MM.1S (cell line): ENCODE data around the gene ERI3.

Experiments
- DNase-seq: peaks from one replicate; pipeline ENCODE4 v3.0.0-alpha.2; 2015
- H2AFZ ChIP-seq: fragments of 300-600 bp; sonication (generic); 2 replicates; pipeline ENCODE4 v1.6.0; 2016; ENCODE audit warnings: antibody characterized with exemption, low read length
- H3F3A ChIP-seq: fragments of 300-600 bp; sonication (generic); 2 replicates; pipeline ENCODE4 v1.6.1; 2016; ENCODE audit warnings: mild to moderate bottlenecking, antibody characterized with exemption, low read length, moderate library complexity, mixed read lengths; ENCODE audit not compliant: insufficient read depth
- H3K27ac ChIP-seq: fragments of 300-600 bp; sonication (generic); 2 replicates; pipeline ENCODE4 v1.5.1; 2016; ENCODE audit warnings: mild to moderate bottlenecking, low read length
- H3K27me3 ChIP-seq: fragments of 300-600 bp; sonication (generic); replicated peaks from 2 replicates; pipeline ENCODE4 v1.6.0; 2016; ENCODE audit warnings: low read length; ENCODE audit not compliant: insufficient read depth
- H3K36me3 ChIP-seq: fragments of 300-600 bp; sonication (generic); replicated peaks from 2 replicates; pipeline ENCODE4 v1.6.1; 2016; ENCODE audit warnings: mild to moderate bottlenecking, low read length, mixed read lengths; ENCODE audit not compliant: insufficient read depth
- H3K4me1 ChIP-seq: fragments of 300-600 bp; sonication (generic); 2 replicates; pipeline ENCODE4 v1.6.1; 2016; ENCODE audit warnings: low read length, mixed read lengths
- H3K4me2 ChIP-seq: fragments of 300-600 bp; sonication (generic); 2 replicates; pipeline ENCODE4 v1.6.0; 2016; ENCODE audit warnings: low read depth, low read length
- H3K4me3 ChIP-seq: fragments of 300-600 bp; sonication (generic); 2 replicates; pipeline ENCODE4 v1.5.1; 2016; ENCODE audit warnings: low read length, mixed read lengths
- H3K79me2 ChIP-seq: fragments of 300-600 bp; sonication (generic); 2 replicates; pipeline ENCODE4 v1.6.1; 2016; ENCODE audit warnings: mixed run types, low read length, mixed read lengths
- H3K9ac ChIP-seq: fragments of 300-600 bp; sonication (generic); 2 replicates; pipeline ENCODE4 v1.6.1; 2016; ENCODE audit warnings: low read length, mixed read lengths
- H3K9me2 ChIP-seq: fragments of 300-600 bp; sonication (generic); replicated peaks from 2 replicates; pipeline ENCODE4 v1.6.1; 2016; ENCODE audit warnings: mild to moderate bottlenecking, low read length, mixed read lengths; ENCODE audit not compliant: insufficient read depth
- H3K9me3 ChIP-seq: fragments of 300-600 bp; sonication (generic); replicated peaks from 2 replicates; pipeline ENCODE4 v1.6.1; 2016; ENCODE audit warnings: mild to moderate bottlenecking, low read length, mixed read lengths; ENCODE audit not compliant: insufficient read depth
- H4K20me1 ChIP-seq: fragments of 300-600 bp; sonication (generic); 2 replicates; pipeline ENCODE4 v1.6.1; 2016; ENCODE audit warnings: mild to moderate bottlenecking, low read length, moderate library complexity, mixed read lengths; ENCODE audit not compliant: insufficient read depth
- EZH2 ChIP-seq: fragments of 300-600 bp; sonication (generic); optimal IDR thresholded peaks from 2 replicates; pipeline ENCODE3; 2017; ENCODE audit warnings: low read depth, mild to moderate bottlenecking, antibody characterized with exemption, low read length, mixed read lengths
- EZH2phosphoT487 ChIP-seq: fragments of 300-600 bp; sonication (generic); IDR thresholded peaks from 2 replicates; pipeline ENCODE4 v1.6.1; 2018; ENCODE audit warnings: antibody characterized with exemption, low read length
- TF ChIP-seq, protein P1 (sequence below): fragments of 300-600 bp; sonication (generic); IDR thresholded peaks from 2 replicates; pipeline ENCODE4 v1.5.1; 2016; ENCODE audit warnings: antibody characterized with exemption, low read length, mixed read lengths

Gene ERI3

GRCh38 chr1:44328671-44329416 is 26.2 kb downstream of the ERI3 start:
- no peaks in the 10 kb centered on the region for H3F3A ChIP-seq
- TF ChIP-seq, protein P1, sequence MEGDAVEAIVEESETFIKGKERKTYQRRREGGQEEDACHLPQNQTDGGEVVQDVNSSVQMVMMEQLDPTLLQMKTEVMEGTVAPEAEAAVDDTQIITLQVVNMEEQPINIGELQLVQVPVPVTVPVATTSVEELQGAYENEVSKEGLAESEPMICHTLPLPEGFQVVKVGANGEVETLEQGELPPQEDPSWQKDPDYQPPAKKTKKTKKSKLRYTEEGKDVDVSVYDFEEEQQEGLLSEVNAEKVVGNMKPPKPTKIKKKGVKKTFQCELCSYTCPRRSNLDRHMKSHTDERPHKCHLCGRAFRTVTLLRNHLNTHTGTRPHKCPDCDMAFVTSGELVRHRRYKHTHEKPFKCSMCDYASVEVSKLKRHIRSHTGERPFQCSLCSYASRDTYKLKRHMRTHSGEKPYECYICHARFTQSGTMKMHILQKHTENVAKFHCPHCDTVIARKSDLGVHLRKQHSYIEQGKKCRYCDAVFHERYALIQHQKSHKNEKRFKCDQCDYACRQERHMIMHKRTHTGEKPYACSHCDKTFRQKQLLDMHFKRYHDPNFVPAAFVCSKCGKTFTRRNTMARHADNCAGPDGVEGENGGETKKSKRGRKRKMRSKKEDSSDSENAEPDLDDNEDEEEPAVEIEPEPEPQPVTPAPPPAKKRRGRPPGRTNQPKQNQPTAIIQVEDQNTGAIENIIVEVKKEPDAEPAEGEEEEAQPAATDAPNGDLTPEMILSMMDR = no peak
- no peak for TF ChIP-seq EZH2phosphoT487
- no peak for TF ChIP-seq EZH2
- H3K9me3 ChIP-seq = no peaks in the 10 kb centered on the region
- H3K9me2 ChIP-seq = no peaks in the 10 kb centered on the region
- H3K27me3 ChIP-seq = no peaks in the 10 kb centered on the region
- no peak overlapping the region for H2AFZ ChIP-seq
- no peak for DNase-seq
- no peak overlapping the region for H3K27ac ChIP-seq
- no peak overlapping the region for H3K4me2 ChIP-seq
- H3K36me3 ChIP-seq = no peaks in the 10 kb centered on the region
- H3K4me1 ChIP-seq = no peaks in the 10 kb centered on the region
- no peak overlapping the region for H3K9ac ChIP-seq
- H4K20me1 ChIP-seq = no peaks in the 10 kb centered on the region
- H3K79me2 ChIP-seq = no peaks in the 10 kb centered on the region
- H3K4me3 ChIP-seq = no peak overlapping the region

DNA sequence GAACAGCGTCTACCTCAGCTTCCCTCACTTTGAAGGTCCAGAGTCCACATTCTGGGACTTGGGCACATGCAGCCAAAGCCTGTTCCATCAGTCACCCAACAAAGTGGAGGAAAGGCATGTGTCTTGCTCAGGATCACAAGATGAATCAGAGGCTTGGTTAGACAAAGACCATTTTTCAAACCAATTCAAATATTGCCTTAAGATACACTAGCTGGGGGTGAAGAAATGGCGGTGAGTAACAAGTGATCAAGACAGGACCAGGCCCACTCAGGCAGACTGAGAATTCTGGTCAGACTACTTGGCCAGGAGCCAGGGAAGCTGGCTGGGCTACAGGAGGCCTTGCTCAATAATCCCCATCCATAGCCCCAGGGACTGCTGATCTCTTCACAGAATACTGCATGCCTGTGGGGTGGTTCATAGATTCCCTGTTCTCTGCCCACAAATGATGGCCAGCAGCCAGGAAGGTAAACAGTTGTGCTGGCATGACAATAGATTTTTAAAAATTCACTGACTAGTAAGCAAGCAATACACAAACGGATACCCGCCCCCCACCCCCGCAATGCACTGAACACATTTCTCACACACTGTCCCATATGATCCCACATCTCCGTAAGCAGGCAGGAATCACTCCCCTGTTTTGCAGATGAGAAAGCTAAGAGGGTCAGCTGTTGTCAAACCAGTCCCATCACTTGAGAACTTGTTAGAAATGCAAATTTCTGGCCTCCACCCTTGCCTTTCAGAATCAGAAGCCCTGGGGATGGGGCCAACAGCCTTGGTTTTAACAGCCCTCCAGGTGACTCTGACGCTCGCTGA is 27.2 kb downstream of the ERI3 start:
- DNase-seq = no peak
- Histone ChIP-seq H3K36me3 (no peaks in the 10 kb centered on the region), H4K20me1 (no peaks in the 10 kb centered on the region), H3K4me2 (no peak overlapping the region), H3K4me3 (no peak overlapping the region), H3K9me2 (no peaks in the 10 kb centered on the region), H3K4me1 (no peaks in the 10 kb centered on the region), H3K27me3 (no peaks in the 10 kb centered on the region), H3K9me3 (no peaks in the 10 kb centered on the region), H3K79me2 (no peaks in the 10 kb centered on the region), H3F3A (no peaks in the 10 kb centered on the region), H3K27ac (no peak overlapping the region), H3K9ac (no peak overlapping the region), H2AFZ (no peak overlapping the region)
- no peak for TF ChIP-seq EZH2
- no peak for TF ChIP-seq EZH2phosphoT487
- TF ChIP-seq, protein P1 = no peak

GRCh38 chr1:44326821-44327465 is 28.1 kb downstream of the ERI3 start:
- H4K20me1 ChIP-seq = no peaks in the 10 kb centered on the region
- no peaks in the 10 kb centered on the region for H3F3A ChIP-seq
- no peak overlapping the region for H3K4me2 ChIP-seq
- no peak overlapping the region for H2AFZ ChIP-seq
- no peak overlapping the region for H3K27ac ChIP-seq
- no peak overlapping the region for H3K9ac ChIP-seq
- DNase-seq = no peak
- H3K36me3 ChIP-seq = no peaks in the 10 kb centered on the region
- H3K27me3 ChIP-seq = no peaks in the 10 kb centered on the region
- no peaks in the 10 kb centered on the region for H3K9me2 ChIP-seq
- no peak overlapping the region for H3K4me3 ChIP-seq
- no peaks in the 10 kb centered on the region for H3K79me2 ChIP-seq
- TF ChIP-seq, protein P1 = no peak
- TF ChIP-seq EZH2 (no peak), EZH2phosphoT487 (no peak)
- no peaks in the 10 kb centered on the region for H3K9me3 ChIP-seq
- H3K4me1 ChIP-seq = no peaks in the 10 kb centered on the region
